ENCODE measurements around the gene GNRHR.
"Not testable (repeated sequence)": the region's sequence is repeated elsewhere in the genome, so short reads cannot be mapped to it uniquely, and the experiment has no call there.

GRCh38 chr4:67730511-67730910 is 23.7 kb downstream of the GNRHR start:
- TF ChIP-seq EZH2 (IDR thresholded peaks at IDR 0.05); POLR2AphosphoS5 (IDR thresholded peaks at IDR 0.05; ENCODE audit: borderline replicate concordance, low read depth, low read length): not testable (repeated sequence)
